ENCODE measurements around the gene NUP93.
"Not testable (repeated sequence)": the region's sequence is repeated elsewhere in the genome, so short reads cannot be mapped to it uniquely, and the experiment has no call there.

Gene NUP93

DNA sequence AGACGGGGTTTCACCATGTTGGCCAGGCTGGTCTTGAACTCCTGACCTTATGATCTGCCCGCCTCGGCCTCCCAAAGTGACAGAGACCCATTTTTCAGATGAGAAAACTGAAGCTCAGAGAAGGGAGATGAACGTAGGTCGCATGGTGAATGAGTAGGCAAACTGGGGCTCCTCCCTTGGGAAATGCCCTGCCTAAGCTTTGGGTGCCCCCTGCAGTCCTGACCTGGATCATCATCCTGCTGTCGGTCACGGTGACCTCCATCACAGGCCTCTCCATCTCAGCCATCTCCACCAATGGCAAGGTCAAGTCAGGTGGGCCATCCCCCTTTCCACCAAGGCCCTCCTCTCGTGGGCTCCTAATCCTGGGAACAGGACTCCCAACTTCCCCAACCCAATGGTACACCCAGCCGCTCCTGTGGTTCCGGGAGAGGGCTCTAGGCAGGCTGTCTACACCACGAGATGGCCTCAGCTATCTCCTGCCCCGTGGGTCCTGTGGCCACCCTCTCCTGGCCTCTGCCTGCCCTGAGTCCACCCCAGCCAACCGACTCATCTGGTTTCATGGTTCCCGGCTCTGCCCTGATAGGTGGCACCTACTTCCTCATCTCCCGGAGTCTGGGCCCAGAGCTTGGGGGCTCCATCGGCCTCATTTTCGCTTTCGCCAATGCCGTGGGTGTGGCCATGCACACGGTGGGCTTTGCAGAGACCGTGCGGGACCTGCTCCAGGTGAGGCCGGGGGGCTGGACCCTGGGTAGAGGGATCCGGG is 139.8 kb downstream of the NUP93 start:
- DNase-seq (ENCODE audit: low read depth, low spot score): no peak

DNA sequence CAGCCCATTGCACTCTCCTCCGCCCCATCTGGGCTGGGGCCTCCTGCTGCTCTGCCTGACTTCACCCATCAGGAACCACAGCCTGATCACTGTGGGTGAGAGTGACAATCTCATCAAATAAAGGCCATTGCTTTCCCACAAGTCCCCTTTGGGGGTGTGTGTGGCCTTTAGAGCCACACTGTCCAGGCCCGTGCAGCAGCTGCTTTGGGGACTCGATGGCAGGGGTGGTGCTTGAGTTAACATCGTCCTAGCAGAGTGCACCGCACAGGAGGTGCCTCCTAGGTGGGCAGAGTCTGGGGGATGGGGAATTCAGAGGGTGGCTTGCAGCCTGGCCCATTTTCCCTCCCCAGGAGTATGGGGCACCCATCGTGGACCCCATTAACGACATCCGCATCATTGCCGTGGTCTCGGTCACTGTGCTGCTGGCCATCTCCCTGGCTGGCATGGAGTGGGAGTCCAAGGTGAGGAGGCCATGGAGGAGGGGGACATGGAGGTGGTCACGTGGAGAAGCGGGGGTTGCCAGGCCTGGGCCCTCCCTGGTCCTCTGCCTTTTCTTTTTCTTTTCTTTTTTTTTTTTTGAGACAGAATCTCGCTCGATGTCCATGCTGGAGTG is 140.5 kb downstream of the NUP93 start:
- DNase-seq (ENCODE audit: low read depth, low spot score): no peak

DNA sequence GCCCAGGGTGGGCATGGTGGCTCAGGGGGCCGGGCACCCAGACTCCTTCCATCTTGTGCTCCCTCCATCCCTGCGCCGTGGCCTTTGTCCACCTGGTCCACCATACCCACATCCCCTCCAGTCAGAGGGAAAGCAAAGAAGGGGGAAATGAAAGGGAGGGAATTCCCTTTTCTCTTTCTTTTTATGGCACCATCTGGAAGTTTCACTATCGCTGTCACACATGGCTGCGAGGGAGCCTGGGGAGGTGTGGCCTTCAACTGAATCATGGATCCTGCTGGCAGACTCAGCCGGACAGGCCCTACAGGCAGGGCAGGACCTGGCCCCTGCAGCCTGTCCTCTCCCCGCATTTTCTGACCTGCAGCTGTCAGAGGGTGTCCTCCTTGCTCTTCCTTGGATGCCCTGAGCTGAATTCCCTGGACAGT is 141.3 kb downstream of the NUP93 start:
- no peak for DNase-seq (ENCODE audit: low read depth, low spot score)

DNA sequence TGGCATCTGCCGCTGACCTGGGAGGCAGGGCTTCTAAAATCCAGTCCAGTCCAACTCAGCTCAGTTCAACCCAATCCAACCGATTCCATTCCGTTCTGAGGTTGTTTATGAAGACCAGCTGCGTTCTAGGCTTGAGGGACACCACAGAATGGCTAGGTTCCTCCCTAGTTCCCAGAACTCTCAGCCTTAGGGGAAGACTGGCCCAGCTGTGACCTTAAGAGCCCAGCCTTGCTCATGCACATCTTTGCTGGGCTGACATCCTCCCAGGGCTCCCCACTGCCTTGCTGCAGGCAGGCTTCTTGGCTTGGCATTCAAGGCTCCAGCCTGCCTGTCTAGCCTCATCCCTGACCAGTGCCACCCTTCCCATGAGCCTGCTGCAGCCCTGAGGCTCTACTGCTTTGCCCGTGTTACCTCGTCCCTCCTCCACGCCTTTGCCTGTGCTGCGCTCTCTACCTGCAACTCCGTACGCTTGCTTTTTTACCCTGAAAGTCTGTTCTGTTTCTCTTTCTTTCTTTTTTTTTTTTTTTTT is 143.0 kb downstream of the NUP93 start:
- DNase-seq (ENCODE audit: low read depth, low spot score): no peak

GRCh38 chr16:56874800-56875199 is 144.9 kb downstream of the NUP93 start:
- no peak for DNase-seq (ENCODE audit: low read depth, low spot score)

DNA sequence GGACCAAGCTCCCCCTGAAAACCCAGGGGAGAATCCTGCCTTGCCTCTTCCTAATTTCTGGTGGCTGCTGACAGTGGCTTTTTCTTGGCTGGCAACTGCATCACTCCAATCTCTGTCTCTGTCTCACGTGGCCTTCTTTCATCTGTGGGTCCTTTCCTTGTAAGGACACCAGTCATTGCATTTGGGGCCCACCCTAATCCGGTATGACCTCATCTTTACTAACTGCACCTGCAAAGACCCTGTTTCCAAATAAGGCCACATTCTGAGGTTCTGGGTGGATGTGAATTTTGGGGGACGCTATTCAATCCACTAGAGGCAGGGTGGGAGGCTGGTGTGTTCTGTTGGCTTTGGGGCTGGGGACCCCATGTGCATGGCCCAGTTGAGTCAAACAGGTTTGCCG is 146.1 kb downstream of the NUP93 start:
- DNase-seq (ENCODE audit: low read depth, low spot score): no peak

DNA sequence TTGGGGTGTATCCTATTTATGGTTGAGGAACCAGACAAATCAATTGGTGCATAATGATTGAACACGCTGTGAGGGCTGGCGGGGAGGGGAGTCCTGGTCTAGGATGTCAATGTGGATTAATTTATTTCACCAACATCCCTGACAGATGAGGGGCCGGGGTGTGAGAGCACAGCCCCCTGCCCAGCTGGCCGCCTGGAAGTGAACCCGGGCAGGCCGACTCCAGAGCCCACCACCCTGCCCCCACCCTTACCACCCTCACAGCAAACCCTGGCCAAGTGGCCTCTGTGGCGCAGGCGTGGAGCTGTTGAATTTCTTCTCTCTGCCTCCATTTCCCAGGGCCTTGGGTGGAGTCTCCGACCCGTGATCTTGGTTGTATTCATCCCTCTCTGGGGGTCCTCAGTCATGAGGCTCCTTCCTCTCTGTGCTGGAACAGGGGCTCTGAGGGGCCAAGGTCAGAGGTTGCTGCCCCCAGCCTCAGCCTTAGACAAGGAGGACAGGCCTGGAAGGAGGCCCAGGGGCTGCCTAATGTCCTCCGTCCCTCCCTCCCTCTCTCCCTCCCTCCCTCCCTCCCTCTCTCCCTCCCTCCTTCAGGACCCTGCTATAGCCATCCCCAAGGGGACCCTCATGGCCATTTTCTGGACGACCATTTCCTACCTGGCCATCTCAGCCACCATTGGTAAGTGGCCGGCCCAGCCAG is 147.7 kb downstream of the NUP93 start:
- DNase-seq (ENCODE audit: low read depth, low spot score): no peak

- DNase-seq (ENCODE audit: low read depth, low spot score): no peak
Observed at GRCh38 chr16:56878282-56878854, 148.4 kb downstream of the NUP93 start.

- no peak for DNase-seq (ENCODE audit: low read depth, low spot score)
Observed at GRCh38 chr16:56879276-56879675, 149.3 kb downstream of the NUP93 start.

- no peak for DNase-seq (ENCODE audit: low read depth, low spot score)
Observed at GRCh38 chr16:56880176-56880575, 150.2 kb downstream of the NUP93 start.

DNA sequence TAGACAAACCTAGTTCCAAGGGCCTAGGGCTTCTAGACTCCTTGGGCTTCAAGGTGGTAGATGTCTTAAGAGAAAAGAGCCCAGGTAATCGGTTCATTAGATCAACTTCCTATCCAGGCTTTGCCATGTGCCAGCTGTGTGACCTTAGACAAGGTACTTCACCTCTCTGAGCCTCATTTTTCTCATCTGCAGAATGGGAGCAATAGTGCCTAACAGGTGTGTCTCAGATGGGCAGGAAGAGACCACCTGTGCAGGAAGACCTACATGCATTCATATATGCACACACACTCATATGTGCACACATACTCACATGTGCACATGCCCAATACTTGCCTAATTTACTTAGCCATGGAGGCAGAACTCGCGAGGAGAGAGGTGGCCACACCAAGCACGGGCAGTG is 150.8 kb downstream of the NUP93 start:
- DNase-seq (ENCODE audit: low read depth, low spot score): no peak

DNA sequence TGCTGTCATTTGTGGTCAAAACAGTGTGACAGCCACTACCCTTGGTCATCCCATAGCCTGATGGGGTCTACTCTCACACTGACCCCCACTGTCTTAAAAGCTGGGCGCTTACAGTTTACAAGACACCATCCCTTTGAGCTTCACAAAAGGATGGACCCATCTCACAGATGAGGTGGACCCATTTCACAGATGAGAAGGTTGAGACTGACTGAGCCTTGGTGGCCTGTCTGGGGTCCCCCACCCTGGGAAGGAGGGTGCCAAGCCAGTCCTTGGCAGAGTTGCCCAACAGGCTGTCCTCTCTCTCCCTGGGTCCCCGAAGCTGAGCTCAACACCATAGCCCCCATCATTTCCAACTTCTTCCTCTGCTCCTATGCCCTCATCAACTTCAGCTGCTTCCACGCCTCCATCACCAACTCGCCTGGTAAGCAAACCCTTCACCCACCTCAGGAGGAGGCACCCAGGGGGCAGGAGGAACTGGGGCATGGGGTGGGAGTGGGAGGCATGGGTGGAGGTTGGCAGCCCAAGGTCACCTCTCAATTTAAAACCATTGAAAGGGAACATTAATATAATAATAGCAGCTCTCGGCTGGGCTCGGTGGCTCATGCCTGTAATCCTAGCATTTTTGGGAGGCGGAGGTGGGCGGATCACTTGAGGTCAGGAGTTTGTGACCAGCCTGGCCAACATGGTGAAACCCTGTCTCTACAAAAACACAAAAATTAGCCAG is 152.3 kb downstream of the NUP93 start:
- DNase-seq (ENCODE audit: low read depth, low spot score): no peak

- DNase-seq (ENCODE audit: low read depth, low spot score): no peak
Observed at GRCh38 chr16:56883586-56883985, 153.7 kb downstream of the NUP93 start.

DNA sequence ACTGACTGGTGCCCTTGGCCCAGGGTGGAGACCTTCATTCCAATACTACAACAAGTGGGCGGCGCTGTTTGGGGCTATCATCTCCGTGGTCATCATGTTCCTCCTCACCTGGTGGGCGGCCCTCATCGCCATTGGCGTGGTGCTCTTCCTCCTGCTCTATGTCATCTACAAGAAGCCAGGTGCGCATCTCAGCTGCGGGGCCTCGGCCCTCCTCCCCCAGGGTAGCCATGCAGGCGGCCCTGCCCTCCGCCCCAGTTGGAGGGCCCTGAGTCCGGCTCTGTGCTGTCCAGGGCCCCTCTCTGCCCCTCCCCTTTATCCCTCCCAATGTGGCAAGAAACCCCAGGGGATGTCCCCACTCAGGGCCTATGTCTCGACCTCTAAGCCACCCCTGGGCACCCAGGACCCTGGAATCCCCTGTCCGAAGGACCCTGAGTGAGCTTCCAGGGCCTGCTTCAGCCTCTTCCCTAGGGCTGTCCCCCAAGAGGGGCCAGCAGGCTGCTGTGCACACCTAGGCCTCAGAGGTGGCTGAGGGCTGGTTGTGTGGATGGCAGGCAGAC is 154.2 kb downstream of the NUP93 start:
- DNase-seq (ENCODE audit: low read depth, low spot score): no peak

GRCh38 chr16:56884929-56885328 is 155.0 kb downstream of the NUP93 start:
- not testable (repeated sequence) for DNase-seq (ENCODE audit: low read depth, low spot score)

GRCh38 chr16:56885446-56886162 is 155.7 kb downstream of the NUP93 start:
- DNase-seq (ENCODE audit: low read depth, low spot score): no peak

GRCh38 chr16:56886296-56886695 is 156.4 kb downstream of the NUP93 start:
- DNase-seq (ENCODE audit: low read depth, low spot score): no peak

GRCh38 chr16:56886826-56887225 is 156.9 kb downstream of the NUP93 start:
- no peak for DNase-seq (ENCODE audit: low read depth, low spot score)

DNA sequence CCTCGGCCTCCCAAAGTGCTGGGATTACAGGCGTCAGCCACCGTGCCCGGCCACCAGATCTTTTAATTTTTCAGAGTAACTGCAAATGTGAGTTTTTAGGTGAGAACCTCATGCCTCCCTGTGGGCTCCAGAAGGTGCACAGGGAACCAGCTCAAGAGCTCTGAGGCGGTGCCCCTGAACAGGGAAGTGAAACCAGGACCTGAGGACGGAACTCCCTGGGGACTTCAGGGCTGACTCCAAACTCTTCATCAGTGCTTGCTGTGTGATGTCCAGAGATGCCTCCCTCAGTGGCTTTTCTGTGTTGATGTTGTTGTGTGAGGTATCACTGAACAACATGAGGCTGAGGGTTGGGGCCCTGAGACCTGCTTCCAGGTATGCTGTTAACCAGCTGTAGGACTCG is 158.9 kb downstream of the NUP93 start:
- DNase-seq (ENCODE audit: low read depth, low spot score): no peak

- DNase-seq (ENCODE audit: low read depth, low spot score): no peak
Observed at GRCh38 chr16:56889206-56889605, 159.3 kb downstream of the NUP93 start.

DNA sequence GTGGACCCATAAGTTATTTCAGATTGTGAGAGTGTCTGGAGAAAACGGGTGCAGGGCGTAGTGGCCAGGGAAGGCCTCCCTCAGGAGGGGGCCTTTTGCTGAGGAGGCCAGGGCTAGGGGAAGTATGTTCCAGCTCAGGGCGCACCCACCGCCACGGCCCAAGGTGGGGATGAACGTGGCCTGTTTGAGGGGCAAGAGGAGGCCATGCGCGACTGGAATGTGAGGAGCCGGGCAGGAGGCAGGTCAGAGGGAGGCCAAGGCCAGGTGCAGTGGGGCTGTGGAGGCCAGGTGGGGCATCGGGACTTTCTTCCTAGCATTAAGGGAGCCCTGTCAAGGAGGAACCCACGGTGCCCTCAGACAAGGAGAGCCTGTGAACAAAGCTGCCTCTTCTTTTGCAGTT is 161.8 kb downstream of the NUP93 start:
- DNase-seq (ENCODE audit: low read depth, low spot score): no peak
